ENCODE measurements around the gene RNF115.

RNF115 gene

DNA sequence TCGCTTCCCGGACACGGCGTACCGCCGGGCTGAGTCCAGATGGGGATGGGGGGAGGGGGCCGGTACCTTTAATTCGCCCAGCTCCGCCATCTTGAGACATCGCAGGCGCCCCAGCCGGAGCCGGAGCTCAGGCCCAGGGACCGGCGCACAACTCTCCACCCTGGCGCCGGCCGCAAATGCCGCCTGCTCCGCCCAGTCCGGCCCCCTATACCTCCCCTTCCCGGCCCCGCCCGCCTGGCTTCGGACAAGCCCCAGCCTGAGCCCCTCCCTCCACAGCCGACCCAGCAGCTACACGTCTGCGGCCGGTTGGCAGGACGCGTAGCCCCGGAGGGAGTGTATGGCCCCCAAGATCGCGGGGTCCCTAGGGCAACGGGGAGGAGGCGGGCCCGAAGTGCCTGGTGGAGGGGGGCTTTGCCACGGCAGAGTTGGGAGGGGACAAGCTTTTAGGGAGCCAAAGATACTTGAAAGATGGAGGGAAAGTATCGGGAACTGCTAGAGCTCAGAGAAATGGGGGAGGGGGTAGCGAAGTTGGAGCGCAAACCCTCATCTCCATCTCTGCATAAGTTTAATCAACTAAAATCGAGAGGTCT, 35.1 kb upstream of the RNF115 start, which contains the start of gene PIAS3:
Gene PIAS3 (minus strand): TSS at position 181 of the 590 bp plus-strand sequence. CDS start 91 bp downstream, at position 90.
- peak; percentile 99 for DNase-seq (ENCODE audit: low spot score)
- in situ Hi-C loops (cut with MboI; ENCODE audit: low sequenced_read_pairs, unreplicated experiment), result no loop called here
- TF ChIP-seq CTCF (IDR thresholded peaks at IDR 0.05; ENCODE audit: borderline replicate concordance, control extremely low read depth, extremely low read depth, insufficient read depth, missing control alignments), result no peak

DNA sequence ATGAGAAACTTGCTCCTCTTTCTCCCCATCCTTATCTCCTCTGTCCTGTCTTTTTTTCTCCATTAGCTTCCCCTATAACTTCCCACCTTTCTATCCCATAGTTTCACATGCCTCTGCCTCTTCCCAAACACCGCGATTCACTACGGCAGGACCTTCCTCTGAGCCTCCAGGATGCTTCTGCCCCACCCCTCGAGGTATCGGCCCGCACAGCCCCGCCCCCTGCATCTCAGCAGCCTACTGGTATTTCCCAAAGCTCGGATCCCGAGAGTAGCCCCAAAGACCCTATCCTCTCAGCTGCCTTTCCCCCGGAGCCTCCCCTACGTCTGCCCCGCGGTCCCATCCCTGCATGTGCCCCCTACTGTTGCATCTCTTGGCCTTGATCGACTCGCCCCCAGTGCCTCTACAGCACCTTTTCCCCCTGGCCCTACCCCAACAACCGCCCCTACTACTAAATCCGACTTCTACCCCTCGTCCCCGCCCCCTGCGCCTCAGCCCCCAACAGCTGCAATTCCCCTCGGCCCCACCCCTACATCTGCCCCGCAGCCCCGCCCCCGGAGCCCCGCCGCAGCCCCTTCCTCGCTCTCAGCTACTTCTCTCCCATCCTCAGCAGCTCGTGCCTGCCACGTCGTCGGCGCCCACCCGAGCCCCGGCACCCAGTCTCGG, 34.5 kb upstream of the RNF115 start:
- peak; percentile 63 for DNase-seq (ENCODE audit: low spot score)
- TF ChIP-seq CTCF (IDR thresholded peaks at IDR 0.05; ENCODE audit: borderline replicate concordance, control extremely low read depth, extremely low read depth, insufficient read depth, missing control alignments), result no peak
- in situ Hi-C loops (cut with MboI; ENCODE audit: low sequenced_read_pairs, unreplicated experiment), result no loop called here

DNA sequence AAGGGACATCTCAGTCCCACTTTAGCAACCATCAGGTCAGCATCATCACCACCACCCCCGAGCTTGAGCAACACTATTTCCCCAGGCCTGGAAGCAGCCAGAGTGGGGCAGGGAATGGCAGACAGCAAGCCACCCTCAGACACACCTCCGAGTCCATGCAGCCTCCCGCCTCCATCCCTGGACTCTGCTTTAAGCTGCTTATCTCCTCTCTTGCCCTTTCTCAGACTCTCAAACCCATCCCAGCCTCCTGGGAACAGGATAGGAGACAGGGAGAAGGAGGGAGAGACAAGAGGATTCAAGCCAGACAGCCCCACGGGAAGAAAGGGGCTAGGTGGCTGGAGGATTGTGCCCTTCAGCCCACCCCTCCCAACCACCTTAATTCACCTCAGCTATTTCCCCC, 33.3 kb upstream of the RNF115 start:
- no peak for TF ChIP-seq CTCF (IDR thresholded peaks at IDR 0.05; ENCODE audit: borderline replicate concordance, control extremely low read depth, extremely low read depth, insufficient read depth, missing control alignments)
- no peak for DNase-seq (ENCODE audit: low spot score)
- in situ Hi-C loops (cut with MboI; ENCODE audit: low sequenced_read_pairs, unreplicated experiment), result no loop called here

DNA sequence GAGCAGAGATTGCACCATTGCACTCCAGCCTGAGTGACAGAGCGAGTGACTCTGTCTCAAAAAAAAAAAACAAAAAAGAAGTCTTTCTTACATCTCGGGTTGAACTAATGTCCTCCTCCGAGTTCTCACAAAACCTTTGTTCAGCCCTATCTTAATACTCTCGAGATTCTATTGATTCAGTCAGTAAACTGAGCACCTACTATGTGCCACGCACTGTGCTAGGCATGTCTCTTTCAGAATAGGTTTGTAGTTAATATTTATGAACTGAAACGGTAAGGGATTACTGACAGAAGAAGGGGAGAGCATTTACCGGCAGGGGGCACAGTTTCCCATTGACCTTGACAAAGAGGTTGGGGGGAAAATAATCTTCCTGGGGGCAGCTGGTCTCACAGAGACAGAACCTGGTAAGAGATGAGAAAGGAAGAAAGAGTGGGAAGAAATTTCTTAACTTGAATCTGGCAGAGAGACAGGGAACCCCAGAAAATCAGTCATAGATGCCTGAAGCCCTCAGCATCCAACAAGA, 31.6 kb upstream of the RNF115 start:
- no peak for TF ChIP-seq CTCF (IDR thresholded peaks at IDR 0.05; ENCODE audit: borderline replicate concordance, control extremely low read depth, extremely low read depth, insufficient read depth, missing control alignments)
- no peak for DNase-seq (ENCODE audit: low spot score)
- in situ Hi-C loops (cut with MboI; ENCODE audit: low sequenced_read_pairs, unreplicated experiment), result no loop called here

GRCh38 chr1:145849356-145850160, 25.7 kb upstream of the RNF115 start:
- DNase-seq (ENCODE audit: low spot score), result no peak
- in situ Hi-C loops (cut with MboI; ENCODE audit: low sequenced_read_pairs, unreplicated experiment), result no loop called here
- TF ChIP-seq CTCF (IDR thresholded peaks at IDR 0.05; ENCODE audit: borderline replicate concordance, control extremely low read depth, extremely low read depth, insufficient read depth, missing control alignments), result peak; percentile 1

DNA sequence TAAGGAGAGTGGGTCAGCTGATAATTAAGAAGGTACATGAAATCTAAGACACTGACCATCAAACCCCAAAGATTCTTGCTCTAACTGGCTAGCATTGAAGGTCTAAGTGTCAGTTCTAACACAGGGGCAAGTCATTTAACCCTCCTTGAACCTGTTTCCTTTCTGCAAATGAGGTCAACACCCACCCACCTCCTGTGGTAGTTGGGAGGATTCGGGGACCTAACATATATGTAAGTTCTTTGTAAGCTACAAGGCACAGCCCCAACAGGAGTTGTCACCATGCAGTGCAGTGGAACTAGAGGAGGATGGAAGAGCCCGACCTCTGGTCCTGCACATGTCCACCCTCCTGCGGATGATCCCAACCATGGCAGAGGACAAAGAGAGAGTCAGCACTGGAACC, 23.9 kb upstream of the RNF115 start:
- in situ Hi-C loops (cut with MboI; ENCODE audit: low sequenced_read_pairs, unreplicated experiment), result no loop called here
- TF ChIP-seq CTCF (IDR thresholded peaks at IDR 0.05; ENCODE audit: borderline replicate concordance, control extremely low read depth, extremely low read depth, insufficient read depth, missing control alignments), result no peak
- DNase-seq (ENCODE audit: low spot score), result no peak

All from GM13976 (cell line).